SK-N-SH treated with all-trans-retinoic acid at 6 μM for 48 hours (cell line): ENCODE data around the gene ZNF189.

ENCODE experiments used
- ARNTL ChIP-seq: fragments of 450-650 bp; formaldehyde crosslinking; IDR thresholded peaks from 2 replicates; pipeline ENCODE4 v1.5.0; 2020; ENCODE audit warnings: low read depth, mild to moderate bottlenecking, moderate library complexity, borderline replicate concordance
- ESRRG ChIP-seq: fragments of 250-450 bp; sonication (Bioruptor Pico); IDR thresholded peaks from 2 replicates; pipeline ENCODE4 v1.6.1; 2021; ENCODE audit warnings: mild to moderate bottlenecking
- GLIS3 ChIP-seq: fragments of 250-450 bp; sonication (Bioruptor Pico); IDR thresholded peaks from 2 replicates; pipeline ENCODE4 v1.5.0; 2020; ENCODE audit warnings: mild to moderate bottlenecking, moderate library complexity
- ISL1 ChIP-seq: fragments of 250-450 bp; sonication (Bioruptor Pico); IDR thresholded peaks from 2 replicates; pipeline ENCODE4 v2.1.2; 2022; ENCODE audit warnings: mild to moderate bottlenecking, moderate library complexity
- PPARA ChIP-seq: fragments of 250-450 bp; sonication (Bioruptor Pico); IDR thresholded peaks from 2 replicates; pipeline ENCODE4 v1.5.0; 2020; ENCODE audit warnings: mild to moderate bottlenecking, borderline replicate concordance
- SNAI2 ChIP-seq: fragments of 250-450 bp; sonication (Bioruptor Pico); IDR thresholded peaks from 2 replicates; pipeline ENCODE4 v1.5.0; 2020; ENCODE audit warnings: mild to moderate bottlenecking, moderate library complexity
- TOX ChIP-seq: fragments of 250-450 bp; sonication (Bioruptor Pico); IDR thresholded peaks from 2 replicates; pipeline ENCODE4 v1.8.0; 2021; ENCODE audit warnings: mild to moderate bottlenecking, moderate library complexity, borderline replicate concordance
- ZC3H10 ChIP-seq: fragments of 250-450 bp; sonication (Bioruptor Pico); IDR thresholded peaks from 2 replicates; pipeline ENCODE4 v1.5.1; 2021; ENCODE audit warnings: mild to moderate bottlenecking, moderate library complexity
- ZFP30 ChIP-seq: fragments of 450-650 bp; formaldehyde crosslinking; IDR thresholded peaks from 2 replicates; pipeline ENCODE4 v1.5.0; 2022; ENCODE audit warnings: mild to moderate bottlenecking, moderate library complexity
- ZNF70 ChIP-seq: fragments of 450-650 bp; formaldehyde crosslinking; IDR thresholded peaks from 2 replicates; pipeline ENCODE4 v1.5.0; 2020; ENCODE audit warnings: mild to moderate bottlenecking, moderate library complexity
- ZNF8 ChIP-seq: fragments of 450-650 bp; formaldehyde crosslinking; IDR thresholded peaks from 2 replicates; pipeline ENCODE4 v1.5.0; 2020; ENCODE audit warnings: mild to moderate bottlenecking, moderate library complexity
- TF ChIP-seq, protein P1 (sequence below): fragments of 250-450 bp; sonication (Bioruptor Pico); IDR thresholded peaks from 2 replicates; pipeline ENCODE4 v1.5.1; 2020; ENCODE audit warnings: low read depth, mild to moderate bottlenecking, moderate library complexity
- TF ChIP-seq, protein P2 (sequence below): fragments of 250-450 bp; sonication (Bioruptor Pico); IDR thresholded peaks from 2 replicates; pipeline ENCODE4 v1.8.0; 2020; ENCODE audit warnings: mild to moderate bottlenecking, moderate library complexity, borderline replicate concordance
- TF ChIP-seq, protein P3 (sequence below): fragments of 250-450 bp; sonication (Bioruptor Pico); IDR thresholded peaks from 2 replicates; pipeline ENCODE4 v1.5.1; 2021; ENCODE audit warnings: mild to moderate bottlenecking, moderate library complexity

DNA sequence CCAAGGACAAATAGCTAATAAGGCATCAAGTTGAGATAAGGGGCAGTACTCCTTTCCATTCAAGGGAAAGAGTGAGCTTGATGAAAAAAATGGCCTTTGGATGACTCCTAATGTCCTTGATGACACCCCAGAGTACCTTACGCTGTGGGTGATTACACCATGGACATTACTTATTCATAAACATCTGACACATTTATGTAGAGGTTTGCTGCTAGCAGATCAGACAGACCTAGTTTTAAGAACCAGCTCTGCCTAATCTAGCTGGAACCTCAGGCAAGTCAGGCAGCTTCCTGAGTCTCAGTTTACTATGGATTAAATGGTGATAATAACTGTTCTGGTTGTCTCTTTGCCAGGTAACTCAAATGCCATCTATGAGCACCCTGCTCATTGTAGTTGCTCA is 34.1 kb downstream of the ZNF189 start:
- TF ChIP-seq, protein P1, sequence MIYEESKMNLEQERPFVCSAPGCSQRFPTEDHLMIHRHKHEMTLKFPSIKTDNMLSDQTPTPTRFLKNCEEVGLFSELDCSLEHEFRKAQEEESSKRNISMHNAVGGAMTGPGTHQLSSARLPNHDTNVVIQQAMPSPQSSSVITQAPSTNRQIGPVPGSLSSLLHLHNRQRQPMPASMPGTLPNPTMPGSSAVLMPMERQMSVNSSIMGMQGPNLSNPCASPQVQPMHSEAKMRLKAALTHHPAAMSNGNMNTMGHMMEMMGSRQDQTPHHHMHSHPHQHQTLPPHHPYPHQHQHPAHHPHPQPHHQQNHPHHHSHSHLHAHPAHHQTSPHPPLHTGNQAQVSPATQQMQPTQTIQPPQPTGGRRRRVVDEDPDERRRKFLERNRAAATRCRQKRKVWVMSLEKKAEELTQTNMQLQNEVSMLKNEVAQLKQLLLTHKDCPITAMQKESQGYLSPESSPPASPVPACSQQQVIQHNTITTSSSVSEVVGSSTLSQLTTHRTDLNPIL = no peak
- TF ChIP-seq, protein P2, sequence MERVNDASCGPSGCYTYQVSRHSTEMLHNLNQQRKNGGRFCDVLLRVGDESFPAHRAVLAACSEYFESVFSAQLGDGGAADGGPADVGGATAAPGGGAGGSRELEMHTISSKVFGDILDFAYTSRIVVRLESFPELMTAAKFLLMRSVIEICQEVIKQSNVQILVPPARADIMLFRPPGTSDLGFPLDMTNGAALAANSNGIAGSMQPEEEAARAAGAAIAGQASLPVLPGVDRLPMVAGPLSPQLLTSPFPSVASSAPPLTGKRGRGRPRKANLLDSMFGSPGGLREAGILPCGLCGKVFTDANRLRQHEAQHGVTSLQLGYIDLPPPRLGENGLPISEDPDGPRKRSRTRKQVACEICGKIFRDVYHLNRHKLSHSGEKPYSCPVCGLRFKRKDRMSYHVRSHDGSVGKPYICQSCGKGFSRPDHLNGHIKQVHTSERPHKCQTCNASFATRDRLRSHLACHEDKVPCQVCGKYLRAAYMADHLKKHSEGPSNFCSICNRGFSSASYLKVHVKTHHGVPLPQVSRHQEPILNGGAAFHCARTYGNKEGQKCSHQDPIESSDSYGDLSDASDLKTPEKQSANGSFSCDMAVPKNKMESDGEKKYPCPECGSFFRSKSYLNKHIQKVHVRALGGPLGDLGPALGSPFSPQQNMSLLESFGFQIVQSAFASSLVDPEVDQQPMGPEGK (CRISPR knock-in tag) = no peak
- no peak for TF ChIP-seq ZNF8 (CRISPR knock-in tag)
- TF ChIP-seq ZFP30 = no peak
- TF ChIP-seq PPARA (CRISPR knock-in tag) = no peak
- TF ChIP-seq ESRRG = no peak
- no peak for TF ChIP-seq TOX (CRISPR knock-in tag)
- no peak for TF ChIP-seq ARNTL (CRISPR knock-in tag)
- TF ChIP-seq ZNF70 (CRISPR knock-in tag) = no peak
- no peak for TF ChIP-seq SNAI2 (CRISPR knock-in tag)
- no peak for TF ChIP-seq ISL1 (CRISPR knock-in tag)
- TF ChIP-seq, protein P3, sequence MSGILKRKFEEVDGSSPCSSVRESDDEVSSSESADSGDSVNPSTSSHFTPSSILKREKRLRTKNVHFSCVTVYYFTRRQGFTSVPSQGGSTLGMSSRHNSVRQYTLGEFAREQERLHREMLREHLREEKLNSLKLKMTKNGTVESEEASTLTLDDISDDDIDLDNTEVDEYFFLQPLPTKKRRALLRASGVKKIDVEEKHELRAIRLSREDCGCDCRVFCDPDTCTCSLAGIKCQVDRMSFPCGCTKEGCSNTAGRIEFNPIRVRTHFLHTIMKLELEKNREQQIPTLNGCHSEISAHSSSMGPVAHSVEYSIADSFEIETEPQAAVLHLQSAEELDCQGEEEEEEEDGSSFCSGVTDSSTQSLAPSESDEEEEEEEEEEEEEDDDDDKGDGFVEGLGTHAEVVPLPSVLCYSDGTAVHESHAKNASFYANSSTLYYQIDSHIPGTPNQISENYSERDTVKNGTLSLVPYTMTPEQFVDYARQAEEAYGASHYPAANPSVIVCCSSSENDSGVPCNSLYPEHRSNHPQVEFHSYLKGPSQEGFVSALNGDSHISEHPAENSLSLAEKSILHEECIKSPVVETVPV (CRISPR knock-in tag) = no peak
- TF ChIP-seq ZC3H10 (CRISPR knock-in tag) = no peak
- no peak for TF ChIP-seq GLIS3 (CRISPR knock-in tag)
